NCI-H1436 treated with DMSO at 0.1 percent for 48 hours (cell line): ENCODE data around the gene TEAD1.
A peak's percentile ranks its signal among the peaks of the same experiment; 100 is the strongest.

Experiments
- DNase-seq: peaks from one replicate; lab custom pipeline; 2025; lab: John Stamatoyannopoulos, UW

TEAD1 gene

DNA sequence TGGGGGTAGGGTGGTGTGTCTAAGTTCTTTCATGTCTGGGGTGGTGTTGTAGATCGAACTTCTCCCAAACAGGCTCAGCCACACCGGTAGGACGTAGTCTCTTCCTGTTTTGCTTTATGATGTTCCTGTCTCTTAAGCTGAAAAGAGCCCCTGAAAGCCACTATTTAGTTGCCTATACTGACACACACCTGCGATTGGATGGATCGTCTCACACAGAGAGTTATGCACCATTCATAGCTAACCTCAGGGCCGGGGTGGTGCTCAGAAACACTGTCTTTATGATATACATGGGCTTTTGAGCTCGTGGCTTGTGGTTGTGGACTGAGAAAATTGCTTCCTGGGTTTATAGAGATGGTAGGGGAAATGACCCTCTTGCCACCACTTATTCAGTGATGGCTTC, 137.6 kb downstream of the TEAD1 start:
- no peak for DNase-seq

DNA sequence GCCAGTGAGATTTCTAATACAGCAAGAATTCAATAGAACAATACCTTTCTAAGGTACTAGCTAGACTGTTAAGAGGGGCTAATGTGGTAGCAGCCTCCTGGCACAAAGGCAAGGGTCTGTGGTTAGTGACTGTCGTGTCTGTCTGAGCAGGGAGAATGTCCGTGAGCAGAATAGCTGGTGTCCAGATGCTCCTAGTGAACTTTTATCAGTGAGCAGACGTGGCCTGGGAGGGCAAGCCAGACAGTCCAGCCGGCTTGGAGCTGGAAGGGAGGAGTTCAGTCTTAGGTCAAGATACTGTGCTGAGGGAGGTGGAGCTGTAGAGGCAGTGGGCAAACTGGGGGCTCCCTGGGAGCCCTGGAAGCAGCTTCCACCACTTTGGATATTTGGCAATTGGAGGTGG, 138.6 kb downstream of the TEAD1 start:
- no peak for DNase-seq

DNA sequence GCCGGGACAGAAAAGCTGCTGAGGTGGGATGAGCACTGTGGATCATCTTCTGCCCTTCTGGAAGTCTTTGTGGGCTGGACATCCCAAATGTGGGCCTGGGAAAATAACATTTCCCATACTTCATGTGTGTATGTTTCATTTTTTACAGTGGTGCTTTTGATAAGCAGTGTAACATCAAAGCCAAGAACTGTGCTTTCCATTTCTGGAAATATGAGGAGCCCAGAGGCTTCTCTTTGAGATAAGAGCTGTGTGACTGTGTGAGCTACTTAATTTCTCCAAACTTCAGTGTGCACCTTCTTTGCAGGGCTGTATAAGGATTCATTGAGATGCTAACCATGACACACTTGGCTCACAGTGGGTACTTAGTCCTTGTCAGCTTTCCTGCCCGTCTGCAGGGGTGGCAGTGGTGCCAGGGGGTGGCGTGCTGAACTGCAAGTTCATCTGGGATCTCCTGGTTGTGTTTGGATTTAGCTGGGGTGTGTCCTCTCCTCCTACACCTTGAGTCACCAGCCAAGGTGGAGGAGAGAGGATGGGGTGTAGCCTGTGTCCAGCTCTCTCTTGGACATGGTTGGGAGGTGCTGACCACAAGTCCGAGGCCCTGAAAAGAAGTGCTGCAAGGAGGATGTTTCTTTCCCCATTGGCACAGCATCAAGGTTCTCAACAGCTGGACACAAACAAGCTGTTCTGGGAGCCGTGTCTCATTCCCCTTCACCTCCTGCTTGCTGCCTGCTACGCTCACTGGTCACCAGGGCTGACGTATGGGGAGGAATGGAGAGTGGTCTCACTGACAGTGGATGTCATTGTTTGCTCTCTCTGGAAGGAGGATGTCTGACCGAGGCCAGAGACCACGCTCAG, 139.4 kb downstream of the TEAD1 start:
- DNase-seq: no peak

DNA sequence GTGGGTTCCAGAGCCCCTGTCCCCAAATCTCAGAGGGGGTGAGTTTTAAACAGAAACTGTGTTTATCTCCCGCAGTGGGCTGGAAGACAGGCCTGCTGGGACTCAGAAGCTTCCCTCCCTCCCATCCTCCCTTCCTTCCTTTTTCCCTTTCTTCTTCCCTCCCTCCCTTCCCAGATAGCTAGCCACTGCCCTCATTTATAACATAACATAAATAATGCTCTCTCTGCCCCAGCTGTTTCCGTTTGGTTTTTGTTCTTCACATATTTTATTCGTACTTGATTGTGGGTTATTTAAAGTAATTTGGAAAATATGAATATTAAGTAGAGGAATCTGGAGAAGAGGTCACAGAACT, 140.9 kb downstream of the TEAD1 start:
- DNase-seq: no peak

DNA sequence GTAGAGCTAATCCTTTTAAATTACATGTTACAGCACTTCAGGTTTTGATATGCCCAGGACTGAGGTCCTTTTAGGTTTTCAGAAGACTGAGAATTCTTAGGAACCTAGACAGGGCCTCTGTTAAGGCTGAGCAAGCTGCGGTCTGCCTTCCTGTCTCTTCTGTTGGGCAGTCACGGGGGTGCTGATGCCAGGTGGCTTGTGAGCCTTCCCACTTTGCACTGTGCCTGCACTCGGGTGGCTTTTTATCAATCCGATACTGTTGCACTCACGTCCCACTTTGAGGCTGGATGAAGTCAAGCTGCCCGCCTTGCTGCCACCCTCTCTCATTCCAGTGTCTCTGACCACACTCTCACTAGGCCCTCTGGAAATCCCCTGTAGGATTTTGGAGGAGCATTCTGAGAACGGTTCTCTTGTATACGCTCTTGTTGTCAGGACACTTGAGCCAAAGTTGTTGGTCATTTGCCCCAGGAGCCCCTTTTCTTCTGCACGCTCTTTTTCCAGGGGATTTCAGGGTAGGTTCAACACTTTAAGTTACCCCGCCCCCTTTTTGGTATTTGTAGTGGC, 141.8 kb downstream of the TEAD1 start:
- DNase-seq: no peak

DNA sequence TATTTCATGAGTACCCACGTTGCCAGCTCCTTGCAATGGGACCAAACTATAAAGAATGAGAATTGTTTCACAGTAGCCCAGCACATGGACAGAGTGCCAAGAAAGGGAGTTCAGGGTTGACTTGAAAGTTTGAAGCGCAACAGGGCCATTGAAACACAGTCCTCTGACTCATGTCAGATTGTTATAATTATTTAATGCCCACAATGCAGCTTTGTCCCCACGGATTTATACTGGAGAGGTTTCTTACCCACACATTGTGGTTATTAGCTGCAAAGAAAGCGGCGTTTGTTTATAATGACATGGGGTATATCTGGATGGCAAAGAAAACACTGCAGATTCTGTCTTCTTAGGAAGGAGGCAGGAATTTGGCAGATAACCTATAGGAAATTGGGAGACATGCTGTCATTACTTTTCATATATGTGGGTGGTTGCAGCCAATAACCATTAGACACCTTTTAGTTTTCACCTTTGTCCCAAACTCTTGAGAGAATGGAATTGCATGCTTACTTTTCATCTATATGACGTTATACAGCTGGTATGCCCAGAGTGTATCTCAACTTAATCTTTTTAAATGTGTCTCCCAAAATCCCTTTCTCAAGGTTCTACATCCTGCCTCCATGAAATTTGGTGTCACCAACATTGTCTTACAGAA, 143.6 kb downstream of the TEAD1 start:
- DNase-seq: no peak

DNA sequence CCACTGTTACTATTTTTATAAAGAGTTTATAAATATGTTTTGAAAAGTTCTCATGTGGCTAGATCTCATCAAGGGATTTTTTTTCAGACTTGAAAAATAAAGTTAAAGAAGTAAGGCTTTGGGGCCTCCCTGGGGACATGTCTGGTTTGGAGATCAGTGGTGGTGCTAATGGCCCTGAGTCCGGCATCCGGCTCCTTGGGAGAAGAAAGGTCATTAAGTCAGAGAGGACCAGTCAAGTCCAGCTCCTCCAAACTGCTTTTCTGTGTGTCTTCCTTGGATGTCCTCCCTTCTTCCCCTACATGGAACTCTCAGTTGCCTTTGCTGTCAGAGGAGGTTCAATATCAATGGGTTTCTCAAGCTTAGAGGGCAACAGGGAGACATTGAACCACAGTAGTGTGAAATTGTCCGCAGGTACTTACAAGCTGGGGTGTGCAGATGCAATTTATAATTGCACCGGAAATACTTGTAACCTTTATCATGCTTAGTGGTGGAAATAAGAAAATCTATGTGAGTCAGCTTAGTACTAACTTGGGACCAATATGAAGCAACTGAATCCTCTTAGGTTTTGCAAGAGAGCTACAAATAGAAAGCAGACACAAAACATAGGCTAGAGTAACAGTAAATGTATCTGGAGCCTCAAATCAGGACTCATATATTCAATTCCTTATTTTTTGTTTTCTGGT, 144.3 kb downstream of the TEAD1 start:
- DNase-seq: no peak

DNA sequence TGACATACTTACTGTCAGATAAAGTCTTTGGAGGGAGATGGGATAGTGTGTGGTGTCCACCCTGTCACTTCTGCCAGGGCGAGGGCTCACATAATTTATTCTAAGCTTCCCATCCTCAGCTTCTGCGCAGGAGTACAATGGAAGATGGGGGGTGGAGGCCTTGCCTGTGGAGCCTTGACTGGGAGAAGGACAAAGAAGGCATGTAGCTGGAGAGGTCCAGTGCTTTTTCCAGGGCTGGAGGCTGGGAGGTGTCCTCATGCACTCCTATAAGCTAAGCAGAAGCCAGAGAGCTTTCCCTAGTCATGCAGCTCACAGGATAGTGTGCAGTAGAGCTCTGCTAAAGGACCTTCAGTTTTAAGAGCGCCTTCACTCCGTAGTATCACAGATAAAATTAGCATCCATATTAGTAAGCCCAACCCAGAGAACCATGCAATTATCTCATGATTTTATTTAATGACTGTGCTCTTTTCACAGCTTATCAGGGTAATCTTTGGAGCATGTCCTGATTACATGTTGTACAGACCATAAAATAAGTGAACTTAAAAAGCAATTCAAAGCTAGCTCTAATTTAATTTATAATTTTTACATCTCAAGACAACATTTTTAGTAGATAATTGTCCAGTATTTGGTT, 148.3 kb downstream of the TEAD1 start:
- no peak for DNase-seq

DNA sequence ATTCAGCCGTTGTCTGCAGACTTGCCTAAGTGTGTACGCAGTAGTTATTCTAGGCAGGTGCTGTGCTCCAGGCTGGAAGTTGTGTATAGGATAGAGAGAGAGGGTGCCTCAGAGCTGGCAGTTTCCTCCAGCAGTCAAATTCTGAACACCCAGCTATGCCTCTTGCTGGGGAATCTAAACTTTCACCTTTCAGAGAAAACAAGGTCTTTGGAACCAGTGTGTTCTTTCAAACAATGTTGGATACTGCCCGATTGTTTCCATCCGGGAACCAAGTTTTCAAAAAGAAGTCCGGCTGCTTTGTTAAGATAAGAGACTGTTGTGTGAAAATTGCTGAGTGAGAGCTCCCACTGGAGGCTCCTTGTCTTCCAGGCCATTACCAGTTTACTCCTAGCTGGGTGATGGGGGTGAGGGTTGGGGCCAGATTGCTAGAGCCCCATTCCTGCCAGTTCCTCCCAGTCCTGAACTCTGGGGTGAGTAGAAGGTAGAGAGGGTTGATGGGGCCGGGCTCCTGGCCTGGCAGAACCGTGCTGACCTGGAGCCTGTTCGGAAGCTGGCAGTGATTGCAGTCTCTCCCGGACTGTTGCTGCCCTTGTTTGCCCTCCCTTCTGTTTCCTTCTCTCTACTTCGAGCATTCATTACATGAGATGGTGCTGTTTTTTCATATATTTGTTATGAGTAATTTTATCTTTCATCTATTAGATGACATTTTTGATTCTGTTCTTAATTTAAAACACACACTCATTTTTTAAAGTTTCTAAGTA, 150.2 kb downstream of the TEAD1 start:
- DNase-seq: no peak

DNA sequence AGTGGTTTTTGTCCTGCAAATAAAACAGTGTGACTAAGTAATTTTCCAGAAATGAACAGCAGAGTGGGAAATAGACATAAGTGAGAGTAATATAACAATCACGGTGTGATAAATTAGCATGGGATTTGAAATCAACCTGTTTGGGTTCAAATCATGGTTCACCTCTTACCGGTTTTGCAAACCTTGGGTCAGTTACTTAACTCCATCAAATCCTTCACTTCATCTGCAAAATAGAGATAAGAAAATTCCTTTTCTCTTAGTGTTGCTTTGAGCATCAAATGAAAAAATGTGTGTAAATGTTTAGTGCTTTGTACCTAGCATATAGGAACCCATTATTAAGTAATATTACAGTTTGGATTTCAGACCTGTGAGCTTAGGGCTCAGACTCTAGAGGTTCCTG, 152.2 kb downstream of the TEAD1 start:
- no peak for DNase-seq

DNA sequence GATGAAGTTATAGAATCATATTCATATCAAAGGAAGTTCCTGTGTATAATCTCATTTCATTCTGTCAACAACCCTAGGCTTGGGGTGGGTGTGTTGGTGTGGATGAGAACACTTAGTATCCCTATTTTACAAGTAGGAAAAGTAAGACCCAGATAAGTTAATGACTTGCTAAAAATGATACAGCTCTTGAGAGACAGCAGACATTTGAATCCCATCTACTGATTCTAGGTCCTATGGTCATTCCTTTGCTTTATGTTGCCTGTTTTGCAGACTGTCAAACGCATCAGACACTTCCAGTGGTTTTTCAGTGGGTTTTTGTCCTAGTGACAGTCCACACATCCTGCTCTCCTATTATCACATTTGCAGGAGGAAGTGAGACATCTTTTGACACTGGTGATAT, 153.1 kb downstream of the TEAD1 start:
- no peak for DNase-seq

DNA sequence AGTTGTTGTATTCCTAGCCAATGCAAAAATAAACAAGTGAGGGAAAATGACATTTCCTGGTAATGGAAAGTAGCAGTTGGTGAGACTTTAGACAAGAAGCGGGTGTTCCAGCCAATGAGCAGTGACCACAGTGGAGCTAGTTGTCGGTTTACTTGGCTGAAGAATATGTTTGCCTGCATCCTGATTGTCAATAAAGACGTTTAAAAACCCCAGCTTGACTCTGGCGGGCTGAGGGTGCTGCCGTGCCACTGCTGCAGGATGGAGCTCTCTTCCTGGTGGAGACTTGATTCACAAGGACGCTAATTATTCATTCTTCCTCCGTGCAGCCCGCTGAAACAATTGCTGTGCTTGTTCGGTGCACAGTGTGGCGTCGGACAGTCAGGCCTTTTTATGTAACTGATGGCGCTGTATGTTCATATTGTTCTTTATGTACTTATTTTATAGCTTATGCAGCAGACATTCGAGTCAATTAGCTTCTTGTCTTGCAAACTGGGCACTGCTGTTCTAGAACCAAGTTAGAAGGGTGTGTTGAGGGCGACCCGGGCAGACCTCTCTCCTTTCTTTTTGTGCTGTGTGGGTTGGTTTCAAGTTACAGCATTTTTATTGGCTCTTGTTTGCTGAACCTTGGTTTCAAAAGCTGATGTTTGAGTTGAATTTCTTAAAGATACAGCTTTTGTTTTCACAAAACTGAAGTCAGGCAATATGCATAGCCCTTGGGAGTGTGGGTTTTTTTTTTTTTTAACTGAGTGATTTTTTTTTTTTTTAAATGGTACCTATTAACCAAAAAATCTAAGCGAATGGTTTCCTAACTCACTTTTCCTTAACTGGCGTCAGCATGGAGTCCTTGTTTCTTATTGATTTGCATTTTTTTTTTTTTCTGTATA, 153.9 kb downstream of the TEAD1 start:
- peak; percentile 60 for DNase-seq

DNA sequence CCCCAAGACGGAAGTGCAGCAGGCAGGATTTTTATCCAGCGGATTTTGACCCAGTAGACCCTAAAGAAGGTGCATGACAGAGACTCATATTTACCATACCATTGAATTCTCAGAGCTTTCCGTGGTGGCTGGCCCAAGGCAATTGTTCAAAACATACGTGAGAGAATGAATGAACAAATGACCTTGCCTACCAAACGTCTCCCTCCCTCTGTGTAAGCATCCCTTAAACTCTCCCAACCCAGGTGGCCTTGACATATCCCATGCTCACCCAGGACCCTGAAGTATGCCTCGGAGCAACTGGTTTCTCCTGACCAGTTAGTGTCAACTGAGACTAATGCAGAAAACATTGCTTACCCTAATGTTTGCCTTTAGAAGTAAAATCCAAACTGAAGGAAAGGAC, 154.9 kb downstream of the TEAD1 start:
- no peak for DNase-seq

DNA sequence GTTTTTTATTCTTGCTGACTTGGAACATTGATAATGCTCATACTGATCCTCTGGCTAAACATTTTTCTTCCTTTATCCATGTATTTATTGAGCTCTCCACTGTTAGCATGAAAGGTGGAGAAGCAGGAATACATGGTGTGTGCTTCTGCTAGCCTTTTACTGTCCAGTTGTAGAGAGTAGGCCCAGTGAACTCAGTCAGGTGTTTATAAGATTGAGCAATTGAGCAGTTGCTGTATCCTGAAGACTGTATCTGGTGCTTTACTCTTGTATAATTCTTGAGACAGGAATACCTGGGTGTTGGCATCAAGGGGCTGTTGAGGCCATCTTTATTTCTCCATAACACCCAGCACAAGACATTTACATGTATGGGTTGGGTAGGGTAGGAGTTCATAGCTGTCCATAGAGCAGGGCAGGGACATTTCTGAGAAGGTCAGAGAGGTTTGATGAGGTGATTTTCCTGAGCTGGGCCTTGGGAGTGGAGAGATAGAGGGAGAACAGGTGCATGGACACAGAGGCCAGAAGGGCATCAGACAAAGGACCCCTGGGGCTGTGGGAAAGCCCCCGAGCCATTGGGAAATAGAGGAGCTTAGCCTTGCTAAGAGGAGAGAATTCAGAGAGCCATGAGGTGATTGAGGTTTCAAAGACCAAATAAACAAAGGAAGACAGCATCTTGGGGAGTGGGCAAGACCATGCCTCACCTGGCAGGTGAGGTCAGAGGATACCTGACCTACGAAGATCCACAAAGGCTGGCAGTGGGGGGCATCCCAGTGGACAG, 155.5 kb downstream of the TEAD1 start:
- DNase-seq: no peak

DNA sequence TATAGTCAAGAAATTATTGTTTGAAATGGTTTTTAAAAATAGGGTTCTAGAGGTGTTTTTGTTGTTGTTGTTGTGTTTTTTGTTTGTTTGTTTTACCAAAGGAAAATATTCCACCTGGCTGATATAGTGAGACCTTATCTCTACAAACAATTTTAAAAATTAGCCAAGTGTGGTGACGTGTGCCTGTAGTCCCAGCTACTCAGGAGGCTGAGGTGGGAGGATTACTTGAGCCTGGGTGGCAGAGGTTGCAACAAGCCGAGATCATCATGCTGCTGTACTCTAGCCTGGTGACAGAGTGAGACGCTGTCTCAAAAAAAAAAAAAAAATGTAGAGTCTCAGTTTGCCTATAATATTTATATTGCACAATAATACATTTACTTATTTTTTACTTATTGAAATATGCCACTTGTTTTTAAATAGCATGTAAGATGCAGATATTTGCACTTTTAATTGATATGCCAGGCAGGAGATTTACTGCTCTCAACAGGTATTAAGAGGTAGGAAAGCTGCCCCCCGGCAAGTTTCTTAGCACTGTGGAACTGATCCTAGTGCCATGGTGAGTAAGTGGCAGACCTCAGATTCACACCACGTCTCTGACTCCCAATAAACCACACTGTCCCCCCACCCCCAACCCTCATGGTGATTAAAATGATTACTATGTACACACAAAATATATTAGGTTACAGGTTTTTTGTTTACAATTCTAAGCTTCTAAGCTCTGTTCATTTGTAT, 157.4 kb downstream of the TEAD1 start:
- peak; percentile 31 for DNase-seq

DNA sequence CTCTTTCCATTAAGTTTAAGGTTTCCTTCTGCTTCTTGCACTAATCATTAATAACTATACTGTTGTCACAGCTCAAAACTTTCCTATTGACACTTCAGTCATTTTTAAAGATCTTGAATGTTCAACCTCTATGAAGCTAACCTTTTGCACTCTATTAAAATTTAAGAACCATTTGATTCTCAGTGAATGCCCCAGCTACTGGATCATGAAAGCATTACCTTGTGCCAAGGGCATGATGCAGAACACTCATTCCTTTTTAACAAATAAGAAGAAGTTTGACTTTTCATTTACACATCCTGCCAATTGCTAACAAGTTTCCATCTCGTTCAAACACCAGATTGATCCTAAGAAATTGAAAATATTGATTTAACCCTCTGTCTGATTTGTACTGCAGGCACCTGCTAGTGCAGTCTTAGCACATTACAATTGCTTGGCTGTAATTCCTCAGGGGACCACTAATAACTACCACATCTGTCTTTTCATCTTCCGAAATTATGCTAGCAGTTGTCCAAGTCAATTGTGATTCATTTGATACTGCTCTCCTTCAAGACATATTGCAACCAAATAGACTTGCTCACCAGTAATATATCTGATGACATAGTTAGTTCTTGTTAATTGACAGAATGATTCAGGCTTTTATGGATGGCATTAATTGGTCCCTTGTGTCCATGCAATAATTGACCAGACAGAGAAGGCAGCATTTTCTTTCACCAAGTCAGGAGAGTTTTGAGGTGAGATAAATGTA, 158.4 kb downstream of the TEAD1 start:
- DNase-seq: peak; percentile 31

DNA sequence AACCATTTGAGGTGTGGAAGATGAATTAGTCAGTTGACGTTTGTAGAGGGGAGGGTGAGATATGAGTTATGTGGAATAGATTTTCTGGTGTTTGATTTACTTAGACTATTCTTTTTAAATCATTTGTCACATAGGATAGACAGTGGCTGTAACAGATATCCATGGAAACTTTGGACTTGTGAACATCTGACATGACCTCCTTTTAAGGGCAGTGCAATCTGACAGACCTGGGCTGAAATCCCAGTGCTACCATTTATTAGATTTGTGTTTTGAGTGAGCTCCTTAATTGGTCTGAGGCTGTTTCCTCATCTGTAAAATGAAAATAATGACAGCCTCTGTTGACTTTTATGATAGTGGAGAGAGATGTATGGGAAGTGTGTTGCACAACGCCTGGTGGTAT, 159.9 kb downstream of the TEAD1 start:
- DNase-seq: no peak

DNA sequence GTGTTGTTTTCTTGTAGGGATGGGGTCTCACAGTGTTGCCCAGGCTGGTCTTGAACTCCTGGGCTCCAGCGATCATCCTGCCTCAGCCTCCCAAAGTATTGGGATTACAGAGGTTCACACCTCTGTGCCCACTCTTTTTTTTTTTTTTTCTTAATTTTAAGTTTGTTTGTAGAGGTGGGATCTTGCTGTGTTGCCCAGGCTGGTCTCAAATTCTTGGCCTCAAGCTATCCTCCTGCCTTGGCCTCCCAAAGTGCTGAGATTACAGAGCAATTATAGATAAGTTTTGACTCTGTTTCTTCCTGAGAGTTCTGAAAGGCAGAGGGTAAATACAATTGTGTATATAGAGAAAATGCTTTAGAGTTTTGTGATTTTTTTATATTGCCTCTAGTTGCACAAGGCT, 160.4 kb downstream of the TEAD1 start:
- DNase-seq: no peak
